ENCODE data around the gene SNAPC4. TPM values are rescaled to one million over a fixed set of nuclear protein-coding genes. Genes with fewer than 3 reads are reported as not detected.

SNAPC4 gene, protein sequence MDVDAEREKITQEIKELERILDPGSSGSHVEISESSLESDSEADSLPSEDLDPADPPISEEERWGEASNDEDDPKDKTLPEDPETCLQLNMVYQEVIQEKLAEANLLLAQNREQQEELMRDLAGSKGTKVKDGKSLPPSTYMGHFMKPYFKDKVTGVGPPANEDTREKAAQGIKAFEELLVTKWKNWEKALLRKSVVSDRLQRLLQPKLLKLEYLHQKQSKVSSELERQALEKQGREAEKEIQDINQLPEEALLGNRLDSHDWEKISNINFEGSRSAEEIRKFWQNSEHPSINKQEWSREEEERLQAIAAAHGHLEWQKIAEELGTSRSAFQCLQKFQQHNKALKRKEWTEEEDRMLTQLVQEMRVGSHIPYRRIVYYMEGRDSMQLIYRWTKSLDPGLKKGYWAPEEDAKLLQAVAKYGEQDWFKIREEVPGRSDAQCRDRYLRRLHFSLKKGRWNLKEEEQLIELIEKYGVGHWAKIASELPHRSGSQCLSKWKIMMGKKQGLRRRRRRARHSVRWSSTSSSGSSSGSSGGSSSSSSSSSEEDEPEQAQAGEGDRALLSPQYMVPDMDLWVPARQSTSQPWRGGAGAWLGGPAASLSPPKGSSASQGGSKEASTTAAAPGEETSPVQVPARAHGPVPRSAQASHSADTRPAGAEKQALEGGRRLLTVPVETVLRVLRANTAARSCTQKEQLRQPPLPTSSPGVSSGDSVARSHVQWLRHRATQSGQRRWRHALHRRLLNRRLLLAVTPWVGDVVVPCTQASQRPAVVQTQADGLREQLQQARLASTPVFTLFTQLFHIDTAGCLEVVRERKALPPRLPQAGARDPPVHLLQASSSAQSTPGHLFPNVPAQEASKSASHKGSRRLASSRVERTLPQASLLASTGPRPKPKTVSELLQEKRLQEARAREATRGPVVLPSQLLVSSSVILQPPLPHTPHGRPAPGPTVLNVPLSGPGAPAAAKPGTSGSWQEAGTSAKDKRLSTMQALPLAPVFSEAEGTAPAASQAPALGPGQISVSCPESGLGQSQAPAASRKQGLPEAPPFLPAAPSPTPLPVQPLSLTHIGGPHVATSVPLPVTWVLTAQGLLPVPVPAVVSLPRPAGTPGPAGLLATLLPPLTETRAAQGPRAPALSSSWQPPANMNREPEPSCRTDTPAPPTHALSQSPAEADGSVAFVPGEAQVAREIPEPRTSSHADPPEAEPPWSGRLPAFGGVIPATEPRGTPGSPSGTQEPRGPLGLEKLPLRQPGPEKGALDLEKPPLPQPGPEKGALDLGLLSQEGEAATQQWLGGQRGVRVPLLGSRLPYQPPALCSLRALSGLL (N-terminal part only)
- total RNA-seq: 7.8 TPM

DNA sequence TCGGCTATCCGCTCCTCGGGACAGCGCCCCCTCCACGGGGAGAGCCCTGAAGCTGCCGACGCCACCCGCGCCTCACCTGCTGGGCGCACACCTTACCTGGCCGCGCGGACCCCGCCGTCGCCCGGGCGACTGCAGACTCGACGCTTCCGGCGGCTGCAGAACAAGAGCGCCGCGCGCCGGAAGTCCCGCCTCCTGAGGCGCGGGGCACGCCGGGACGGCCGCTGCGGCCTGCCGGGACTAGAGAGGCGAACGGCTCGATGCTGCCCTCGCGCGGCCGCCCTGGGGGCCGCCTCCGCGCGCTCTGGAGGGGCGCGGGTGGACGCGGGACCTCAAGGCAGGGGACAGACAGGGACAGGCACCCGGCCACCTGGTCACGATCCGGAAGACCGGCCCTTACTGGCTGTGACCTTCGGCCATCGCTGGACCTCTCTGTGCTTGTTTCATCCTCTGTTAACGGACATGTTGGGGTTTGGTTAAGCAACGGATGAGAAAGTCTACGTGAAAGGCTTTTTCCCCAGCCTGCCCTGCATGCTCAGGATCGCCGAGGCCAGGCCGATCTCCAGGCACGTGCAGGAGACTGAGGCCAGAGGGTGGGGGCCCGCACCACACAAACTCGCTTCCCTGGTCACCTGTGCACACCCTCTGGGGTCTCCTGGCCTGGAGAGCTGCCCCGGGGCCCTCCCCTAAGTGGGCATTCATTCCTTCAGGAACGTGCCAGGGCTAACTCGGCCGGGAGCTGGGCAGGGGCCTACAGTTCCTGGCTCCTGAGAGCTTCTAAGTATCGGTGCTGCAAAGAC, at the start of gene SNAPC4:
Gene SNAPC4, minus strand, starts transcription at position 133 of the 797 bp plus-strand sequence. CDS start 1,742 bp downstream, outside the sequence.

DNA sequence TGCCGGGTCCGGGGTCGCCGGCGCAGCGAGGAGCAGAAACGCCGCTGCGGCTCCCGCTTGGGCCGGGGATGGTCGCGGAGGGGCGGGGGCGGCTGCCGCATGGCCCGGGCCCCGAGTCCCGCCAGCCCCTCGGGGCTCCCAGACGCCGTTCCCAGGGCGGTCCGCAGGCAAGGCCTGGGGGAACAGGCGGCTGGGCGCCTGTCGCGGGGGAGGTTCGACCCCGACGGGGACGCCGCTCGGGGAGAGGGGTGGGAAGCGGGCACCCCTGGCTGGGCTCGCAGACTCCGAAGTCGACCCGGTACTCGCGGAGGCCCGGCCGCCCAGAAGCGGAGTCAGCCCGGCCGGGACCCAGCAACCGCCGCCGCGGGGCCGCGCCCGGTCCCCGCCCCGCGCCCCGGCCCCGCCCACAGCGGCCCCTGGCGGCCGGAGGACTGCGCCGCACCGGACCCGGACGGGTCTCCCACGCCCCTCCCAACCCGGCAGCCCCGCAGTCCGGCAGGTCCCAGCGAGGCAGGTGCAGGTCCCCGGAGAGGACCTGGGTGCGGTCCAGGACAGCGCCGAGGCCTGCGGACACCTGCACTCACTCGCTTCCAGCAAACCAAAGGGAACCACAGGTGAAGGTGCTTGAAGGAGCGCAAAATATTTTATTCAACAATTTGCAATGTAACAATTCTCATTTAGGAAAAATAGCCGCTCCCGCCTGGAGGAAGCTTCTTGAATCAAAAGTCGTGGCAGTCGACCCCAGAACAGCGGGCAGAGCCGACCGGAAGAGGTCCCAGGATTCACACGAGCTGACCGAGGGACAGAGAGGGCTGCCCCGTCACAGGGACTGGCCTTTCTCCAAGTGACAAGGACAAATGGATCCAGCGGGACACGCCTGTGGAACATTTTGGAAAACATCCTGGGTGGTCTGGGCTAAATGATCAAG, 39.8 kb upstream of the SNAPC4 start, which contains the start of gene INPP5E:
Gene INPP5E, minus strand, starts transcription at position 365 of the 928 bp plus-strand sequence. CDS start 426 bp downstream, outside the sequence.

DNA sequence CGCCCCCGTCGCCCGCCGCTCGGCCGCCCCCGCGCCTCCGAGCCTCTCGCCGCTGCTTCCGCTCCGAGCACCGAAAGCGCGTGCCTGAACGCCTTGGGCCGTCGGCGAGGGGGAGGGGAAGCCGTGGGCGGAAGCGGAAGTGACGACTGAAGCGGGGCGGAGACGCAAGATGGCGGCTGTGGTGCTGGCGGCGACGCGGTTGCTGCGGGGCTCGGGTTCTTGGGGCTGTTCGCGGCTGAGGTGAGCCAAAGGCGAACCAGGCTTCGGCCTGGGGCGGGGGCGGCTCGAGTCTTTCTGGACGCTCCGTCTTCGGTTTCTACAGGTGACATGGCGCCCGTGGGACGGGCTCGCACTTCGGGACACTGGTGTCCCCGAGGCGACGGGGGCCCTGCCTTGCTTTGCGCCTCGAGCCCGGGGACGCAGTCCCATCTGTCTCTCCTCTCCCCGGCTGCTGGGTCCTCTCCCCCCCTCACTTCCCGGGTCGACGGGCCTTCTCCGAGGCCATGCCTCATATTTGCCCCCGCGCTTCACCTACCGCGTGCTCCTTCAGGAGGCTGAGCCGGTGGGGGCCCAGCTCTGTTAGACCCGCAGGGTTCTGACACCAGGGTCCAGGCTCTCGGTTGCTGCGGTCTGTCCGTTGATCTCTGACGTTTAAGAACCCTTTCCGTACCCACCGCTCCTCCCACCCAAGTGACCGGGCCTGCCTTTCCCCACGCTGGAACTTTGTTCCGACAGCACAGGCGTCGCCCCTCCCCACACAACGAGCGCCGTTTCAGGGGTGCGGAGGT, 10.7 kb upstream of the SNAPC4 start, which contains the start of the genes ENTR1 and PMPCA:
Gene ENTR1, minus strand, starts transcription at position 115 of the 788 bp plus-strand sequence. CDS start 217 bp downstream, outside the sequence.
Gene PMPCA, plus strand, starts transcription at position 159 of the 788 bp plus-strand sequence. Its CDS starts 11 bp downstream, at position 170.

DNA sequence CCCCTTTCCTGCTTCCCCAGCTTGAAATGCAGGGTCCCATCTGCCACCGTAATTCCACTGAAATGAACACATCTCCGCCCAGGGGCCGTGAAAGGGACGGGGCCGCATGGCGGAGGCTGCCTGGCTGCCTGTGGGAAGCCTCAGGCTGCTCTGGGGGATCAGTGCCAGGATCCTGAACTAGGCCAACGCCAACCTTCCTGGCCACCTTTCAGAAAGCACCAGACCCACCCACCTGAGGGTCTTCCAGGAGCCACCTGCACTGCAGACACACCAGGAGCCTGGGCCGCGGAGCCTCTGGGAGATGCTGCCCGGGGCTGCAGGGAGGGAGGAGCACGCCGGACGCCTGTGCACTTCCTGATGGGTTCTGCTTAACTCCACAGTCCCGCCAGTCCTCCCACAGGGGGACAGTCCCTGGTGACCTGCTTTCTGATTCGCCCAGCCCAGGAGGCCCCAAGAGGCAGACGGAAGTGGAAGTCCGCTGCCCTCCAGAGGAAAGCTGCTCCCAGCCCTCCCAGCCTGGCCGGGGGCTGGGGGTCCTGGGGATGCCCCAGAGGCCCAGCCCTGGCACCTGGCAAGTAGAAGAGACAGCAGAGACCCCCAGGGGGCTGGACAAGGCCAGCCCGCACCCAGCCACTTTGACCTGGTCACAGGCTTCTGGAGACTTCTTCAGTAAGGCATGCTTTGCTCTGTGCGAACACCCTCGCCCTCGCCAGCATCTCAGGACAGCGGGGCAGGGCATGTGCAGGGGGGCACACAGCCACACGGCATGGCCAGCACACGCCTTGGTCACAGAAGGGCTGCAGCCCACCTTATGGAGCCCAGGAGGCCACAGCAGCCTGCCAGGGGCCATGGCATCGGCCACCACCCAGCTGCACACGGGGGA, 26.4 kb downstream of the SNAPC4 start, which contains the start of gene CARD9:
Gene CARD9, minus strand, starts transcription at position 370 of the 883 bp plus-strand sequence. CDS start 1,591 bp downstream, outside the sequence.

DNA sequence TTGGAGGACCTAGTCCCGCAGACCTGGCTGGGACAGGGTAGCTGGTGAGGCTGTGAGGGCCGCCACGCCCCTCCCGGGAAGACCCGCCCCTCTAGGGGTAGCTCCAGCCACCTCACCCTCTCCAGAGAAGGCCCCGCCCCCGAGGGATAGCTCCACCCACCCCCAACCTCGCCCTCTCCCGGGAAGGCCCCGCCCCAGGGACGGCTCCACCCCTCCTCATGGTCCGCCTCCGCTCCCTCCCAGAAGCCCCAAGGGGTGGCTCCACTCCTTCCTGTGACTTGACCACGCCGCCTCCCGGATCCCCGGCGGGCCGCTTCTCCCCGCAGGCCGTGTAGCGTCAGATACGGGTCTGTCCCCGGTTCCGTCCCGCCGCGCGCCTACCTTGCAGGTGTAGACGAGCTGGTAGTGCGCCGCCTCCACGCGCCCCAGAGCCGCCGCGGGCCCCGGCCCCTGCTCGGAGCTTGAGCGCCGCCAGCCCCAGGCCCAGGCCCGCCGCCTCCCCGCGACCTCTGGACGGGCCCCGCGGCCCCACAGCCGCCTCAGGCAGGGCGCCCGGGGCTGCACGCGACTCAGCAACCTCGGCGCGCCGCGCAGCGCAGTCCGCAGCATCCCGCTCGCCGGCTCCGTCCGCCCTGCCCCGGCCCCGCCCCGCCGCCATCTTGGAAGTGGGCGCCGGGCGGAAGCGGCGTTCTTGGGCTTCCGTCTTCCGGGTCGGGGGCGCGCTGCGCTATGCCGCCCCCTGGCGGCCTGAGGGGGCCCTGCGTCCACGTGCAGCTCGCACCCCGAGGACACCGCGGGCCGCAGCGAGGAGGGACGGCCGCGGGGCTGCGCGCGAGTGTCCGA, 36.6 kb downstream of the SNAPC4 start, which contains the start of gene DNLZ:
Gene DNLZ, minus strand, starts transcription at position 639 of the 843 bp plus-strand sequence. Its CDS starts 30 bp downstream, at position 609.

Other genes starting within 250 kb of the SNAPC4 start
- gene LHX3, start 195.0 kb downstream of the SNAPC4 start, total RNA-seq: not detected
- gene QSOX2, start 154.4 kb downstream of the SNAPC4 start, total RNA-seq: 10.8 TPM
- gene CCDC187, start 96.1 kb downstream of the SNAPC4 start, total RNA-seq: 0.23 TPM
- gene GPSM1, start 72.6 kb downstream of the SNAPC4 start, total RNA-seq: 62.5 TPM
- 10.4 TPM for gene DNLZ, start 36.4 kb downstream of the SNAPC4 start, total RNA-seq
- 2.3 TPM for gene CARD9, start 26.5 kb downstream of the SNAPC4 start, total RNA-seq
- gene ENTR1, start 10.4 kb upstream of the SNAPC4 start, total RNA-seq: 17.1 TPM
- gene PMPCA, start 10.5 kb upstream of the SNAPC4 start, total RNA-seq: 32.5 TPM
- gene INPP5E, start 39.7 kb upstream of the SNAPC4 start, total RNA-seq: 12.7 TPM
- gene SEC16A, start 82.9 kb upstream of the SNAPC4 start, total RNA-seq: 19.1 TPM
- gene NOTCH1, start 145.9 kb upstream of the SNAPC4 start, total RNA-seq: 41.3 TPM